Measurements from ENCODE around the gene AGPS. TPM values are rescaled to one million over a fixed set of nuclear protein-coding genes. Genes with fewer than 3 reads are reported as not detected.

The AGPS gene
- polyA plus RNA-seq, 3 donors, result 41.7 to 43.0 (median 42.4) TPM

- DNase-seq, result no peak
Measured at GRCh38 chr2:177519534-177520115, 127.1 kb downstream of the AGPS start.

- peak; percentile 73 for DNase-seq
Measured at GRCh38 chr2:177520324-177520723, 127.8 kb downstream of the AGPS start.

GRCh38 chr2:177523781-177524180 lies 131.2 kb downstream of the AGPS start:
- DNase-seq, result no peak

- DNase-seq, result no peak
Measured at GRCh38 chr2:177525351-177525924, 132.9 kb downstream of the AGPS start.

- no peak for DNase-seq
Measured at GRCh38 chr2:177528351-177528933, 135.9 kb downstream of the AGPS start.

- no peak for DNase-seq
Measured at GRCh38 chr2:177529166-177529565, 136.6 kb downstream of the AGPS start.

GRCh38 chr2:177530561-177530960 lies 138.0 kb downstream of the AGPS start:
- DNase-seq, result no peak

- DNase-seq, result no peak
Measured at GRCh38 chr2:177531706-177532105, 139.1 kb downstream of the AGPS start.

- no peak for DNase-seq
Measured at GRCh38 chr2:177532567-177532966, 140.0 kb downstream of the AGPS start.

- DNase-seq, result no peak
Measured at GRCh38 chr2:177533253-177533652, 140.7 kb downstream of the AGPS start.

GRCh38 chr2:177535000-177535399 lies 142.4 kb downstream of the AGPS start:
- DNase-seq, result no peak

GRCh38 chr2:177535958-177536504 lies 143.5 kb downstream of the AGPS start:
- no peak for DNase-seq

GRCh38 chr2:177537213-177537612 lies 144.6 kb downstream of the AGPS start:
- DNase-seq, result no peak

GRCh38 chr2:177537636-177538035 lies 145.1 kb downstream of the AGPS start:
- no peak for DNase-seq

- no peak for DNase-seq
Measured at GRCh38 chr2:177538323-177538722, 145.8 kb downstream of the AGPS start.

GRCh38 chr2:177540283-177540682 lies 147.7 kb downstream of the AGPS start:
- no peak for DNase-seq

- no peak for DNase-seq
Measured at GRCh38 chr2:177541258-177541991, 148.9 kb downstream of the AGPS start.

GRCh38 chr2:177542396-177542795 lies 149.8 kb downstream of the AGPS start:
- no peak for DNase-seq

- DNase-seq, result no peak
Measured at GRCh38 chr2:177543007-177543760, 150.6 kb downstream of the AGPS start.

GRCh38 chr2:177545143-177545542 lies 152.6 kb downstream of the AGPS start:
- no peak for DNase-seq

GRCh38 chr2:177545981-177546585 lies 153.5 kb downstream of the AGPS start:
- no peak for DNase-seq

GRCh38 chr2:177547122-177547521 lies 154.5 kb downstream of the AGPS start:
- DNase-seq, result no peak
